Chondrocyte (in vitro differentiated cells): ENCODE data around the gene MYMK. TPM values are rescaled to one million over a fixed set of nuclear protein-coding genes. Genes with fewer than 3 reads are reported as not detected.

Source experiments
- DNase-seq: peaks from one replicate; pipeline ENCODE4 v3.0.0; 2021; ENCODE audit warnings: mixed read lengths, low spot score
- H3K27ac Mint-ChIP-seq: one replicate; pipeline ENCODE4 v1.8.0; 2021; ENCODE audit warnings: mild to moderate bottlenecking, moderate library complexity, mixed read lengths; ENCODE audit not compliant: unreplicated experiment
- H3K27me3 Mint-ChIP-seq: 2 replicates; pipeline ENCODE4 v1.8.0; 2021; ENCODE audit warnings: low read depth, mixed read lengths
- H3K36me3 Mint-ChIP-seq: 2 replicates; pipeline ENCODE4 v1.8.0; 2021; ENCODE audit warnings: low read depth, mixed read lengths
- H3K4me1 Mint-ChIP-seq: 2 replicates; pipeline ENCODE4 v1.8.0; 2021; ENCODE audit warnings: low read depth, mild to moderate bottlenecking, mixed read lengths
- H3K4me3 Mint-ChIP-seq: one replicate; pipeline ENCODE4 v1.8.0; 2021; ENCODE audit warnings: mild to moderate bottlenecking, moderate library complexity, mixed read lengths; ENCODE audit not compliant: unreplicated experiment
- H3K9me3 Mint-ChIP-seq: 2 replicates; pipeline ENCODE4 v1.8.0; 2021; ENCODE audit warnings: low read depth, mixed read lengths
- total RNA-seq: library from RNA; stranded (reverse); gene quantifications from 3 replicates; pipeline ENCODE4 v1.2.1, GENCODE V29; 2021
- TF ChIP-seq, protein P1 (sequence below): fragments of 200-600 bp; sonication (generic); IDR thresholded peaks from 2 replicates; pipeline ENCODE4 v1.5.0; 2021; ENCODE audit warnings: antibody characterized with exemption, mild to moderate bottlenecking, moderate library complexity

MYMK gene
- total RNA-seq, 1 donor from 2014 or later = not detected

DNA sequence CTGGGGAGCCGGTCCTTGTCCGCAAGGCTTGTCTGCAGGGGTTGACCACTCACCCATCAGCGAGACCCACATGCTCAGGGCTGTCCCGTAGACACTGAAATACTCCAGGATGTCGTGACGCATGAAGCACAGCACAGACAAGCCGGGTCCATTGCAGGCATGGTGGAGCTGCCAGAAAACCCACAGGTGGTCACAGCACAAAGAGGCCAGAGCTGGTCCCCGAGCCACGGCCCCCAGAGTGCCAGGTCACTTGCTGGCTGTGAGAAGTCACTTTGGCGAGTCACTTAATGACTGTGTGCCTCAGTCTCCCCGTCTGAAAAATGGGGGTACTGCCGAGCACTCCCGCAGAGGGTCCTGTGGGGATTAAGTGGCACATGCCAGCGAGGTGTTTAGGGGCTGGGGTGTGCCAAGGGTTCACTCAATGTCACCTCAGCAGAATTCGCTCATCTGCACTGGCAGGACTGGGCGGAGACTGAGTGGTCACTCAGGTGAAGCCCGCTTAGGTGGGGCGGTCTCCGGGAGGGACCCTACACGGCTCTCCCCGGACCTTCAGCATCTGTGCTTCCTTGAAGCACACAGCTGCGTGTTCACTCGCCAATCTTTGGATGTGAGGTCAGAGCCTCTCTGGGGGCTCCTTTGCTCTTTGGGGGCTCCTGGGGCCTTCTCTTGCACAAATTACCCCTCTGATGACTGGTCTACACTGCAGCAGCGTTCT is 4.5 kb downstream of the MYMK start:
- Mint-ChIP-seq H3K36me3 (no peaks in the 10 kb centered on the region), H3K27me3 (peaks cover 6% of the 10 kb centered on the region), H3K4me1 (peaks cover 4% of the 10 kb centered on the region), H3K9me3 (no peaks in the 10 kb centered on the region), H3K4me3 (no peak overlapping the region), H3K27ac (no peak overlapping the region)
- no peak for DNase-seq
- TF ChIP-seq, protein P1, sequence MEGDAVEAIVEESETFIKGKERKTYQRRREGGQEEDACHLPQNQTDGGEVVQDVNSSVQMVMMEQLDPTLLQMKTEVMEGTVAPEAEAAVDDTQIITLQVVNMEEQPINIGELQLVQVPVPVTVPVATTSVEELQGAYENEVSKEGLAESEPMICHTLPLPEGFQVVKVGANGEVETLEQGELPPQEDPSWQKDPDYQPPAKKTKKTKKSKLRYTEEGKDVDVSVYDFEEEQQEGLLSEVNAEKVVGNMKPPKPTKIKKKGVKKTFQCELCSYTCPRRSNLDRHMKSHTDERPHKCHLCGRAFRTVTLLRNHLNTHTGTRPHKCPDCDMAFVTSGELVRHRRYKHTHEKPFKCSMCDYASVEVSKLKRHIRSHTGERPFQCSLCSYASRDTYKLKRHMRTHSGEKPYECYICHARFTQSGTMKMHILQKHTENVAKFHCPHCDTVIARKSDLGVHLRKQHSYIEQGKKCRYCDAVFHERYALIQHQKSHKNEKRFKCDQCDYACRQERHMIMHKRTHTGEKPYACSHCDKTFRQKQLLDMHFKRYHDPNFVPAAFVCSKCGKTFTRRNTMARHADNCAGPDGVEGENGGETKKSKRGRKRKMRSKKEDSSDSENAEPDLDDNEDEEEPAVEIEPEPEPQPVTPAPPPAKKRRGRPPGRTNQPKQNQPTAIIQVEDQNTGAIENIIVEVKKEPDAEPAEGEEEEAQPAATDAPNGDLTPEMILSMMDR = no peak

- Mint-ChIP-seq H3K4me3 (no peak overlapping the region), H3K36me3 (no peaks in the 10 kb centered on the region), H3K27ac (no peak overlapping the region), H3K27me3 (peaks cover 6% of the 10 kb centered on the region), H3K9me3 (no peaks in the 10 kb centered on the region), H3K4me1 (peaks cover 7% of the 10 kb centered on the region)
- DNase-seq = no peak
- TF ChIP-seq, protein P1 = no peak
Measured at GRCh38 chr9:133519693-133520092, 5.1 kb downstream of the MYMK start.

- H3K36me3 Mint-ChIP-seq = no peaks in the 10 kb centered on the region
- no peaks in the 10 kb centered on the region for H3K9me3 Mint-ChIP-seq
- TF ChIP-seq, protein P1 = no peak
- H3K4me1 Mint-ChIP-seq = peaks cover 11% of the 10 kb centered on the region
- H3K4me3 Mint-ChIP-seq = no peak overlapping the region
- no peak overlapping the region for H3K27ac Mint-ChIP-seq
- no peak for DNase-seq
- peaks cover 6% of the 10 kb centered on the region for H3K27me3 Mint-ChIP-seq
Measured at GRCh38 chr9:133518706-133519449, 5.9 kb downstream of the MYMK start.

- H3K9me3 Mint-ChIP-seq = no peaks in the 10 kb centered on the region
- no peak for DNase-seq
- TF ChIP-seq, protein P1 = no peak
- no peak overlapping the region for H3K4me3 Mint-ChIP-seq
- peaks cover 6% of the 10 kb centered on the region for H3K27me3 Mint-ChIP-seq
- H3K36me3 Mint-ChIP-seq = no peaks in the 10 kb centered on the region
- H3K27ac Mint-ChIP-seq = no peak overlapping the region
- peaks cover 12% of the 10 kb centered on the region for H3K4me1 Mint-ChIP-seq
Measured at GRCh38 chr9:133518200-133518599, 6.6 kb downstream of the MYMK start.

- H3K36me3 Mint-ChIP-seq = no peaks in the 10 kb centered on the region
- no peaks in the 10 kb centered on the region for H3K9me3 Mint-ChIP-seq
- H3K27me3 Mint-ChIP-seq = peaks cover 6% of the 10 kb centered on the region
- DNase-seq = no peak
- H3K27ac Mint-ChIP-seq = no peak overlapping the region
- peaks cover 12% of the 10 kb centered on the region for H3K4me1 Mint-ChIP-seq
- TF ChIP-seq, protein P1 = no peak
- H3K4me3 Mint-ChIP-seq = no peak overlapping the region
Measured at GRCh38 chr9:133517711-133518110, 7.0 kb downstream of the MYMK start.
